PC-3 (cell line): Measurements from ENCODE around the gene GDF7. TPM values are rescaled to one million over a fixed set of nuclear protein-coding genes. Genes with fewer than 3 reads are reported as not detected.
"Not testable (repeated sequence)": the region's sequence is repeated elsewhere in the genome, so short reads cannot be mapped to it uniquely, and the experiment has no call there.

Source experiments
- ATAC-seq: fragments of 200-7000 bp; cut with Tn5 transposase; 2 replicates; pipeline ENCODE4 v1.9.1; 2020; ENCODE audit warnings: mild to moderate bottlenecking, moderate library complexity
- BruUV-seq: library from RNA; stranded (reverse); fragments of 400-500 nt; replicated peaks from 2 replicates; lab custom pipeline; 2021; lab: Mats Ljungman, UMichigan
- CTCF ChIA-PET: fragments of 300-600 bp; sonication (Branson Sonifier 250); formaldehyde crosslinking; loops from one replicate; lab custom pipeline; 2022; ENCODE audit warnings: antibody characterized with exemption; lab: Charles Lee
- POLR2A ChIA-PET: fragments of 300-600 bp; sonication (Branson Sonifier 250); formaldehyde crosslinking; loops from one replicate; lab custom pipeline; 2022; ENCODE audit warnings: antibody characterized with exemption; ENCODE audit not compliant: unreplicated experiment; lab: Charles Lee
- DNase-seq: peaks from one replicate; pipeline ENCODE4 v3.0.0-alpha.2; 2015
- H2AFZ ChIP-seq: fragments of 300-600 bp; sonication (generic); 2 replicates; pipeline ENCODE4 v1.6.0; 2016; ENCODE audit warnings: antibody characterized with exemption, low read length
- H3F3A ChIP-seq: fragments of 300-600 bp; sonication (generic); one replicate; pipeline ENCODE4 v1.6.0; 2017; ENCODE audit warnings: antibody characterized with exemption, low read length, control low read depth, mild to moderate bottlenecking; ENCODE audit not compliant: unreplicated experiment
- H3K27ac ChIP-seq: fragments of 300-600 bp; sonication (generic); 2 replicates; pipeline ENCODE4 v1.5.1; 2016; ENCODE audit warnings: mild to moderate bottlenecking, low read length
- H3K27me3 ChIP-seq: fragments of 300-600 bp; sonication (generic); 2 replicates; pipeline ENCODE4 v1.6.1; 2016; ENCODE audit warnings: low read length, mixed read lengths
- H3K36me3 ChIP-seq: fragments of 300-600 bp; sonication (generic); 2 replicates; pipeline ENCODE4 v1.6.1; 2016; ENCODE audit warnings: low read depth, mixed run types, low read length, mixed read lengths
- H3K4me1 ChIP-seq: fragments of 300-600 bp; sonication (generic); 2 replicates; pipeline ENCODE4 v1.5.1; 2016; ENCODE audit warnings: low read length; ENCODE audit not compliant: insufficient read depth
- H3K4me2 ChIP-seq: fragments of 300-600 bp; sonication (generic); 2 replicates; pipeline ENCODE4 v1.6.0; 2016; ENCODE audit warnings: low read length
- H3K4me3 ChIP-seq: fragments of 300-600 bp; sonication (generic); 2 replicates; pipeline ENCODE4 v1.5.1; 2016; ENCODE audit warnings: mild to moderate bottlenecking, low read length, mixed read lengths
- H3K79me2 ChIP-seq: fragments of 300-600 bp; sonication (generic); 2 replicates; pipeline ENCODE4 v1.6.1; 2017; ENCODE audit warnings: low read length, mixed read lengths
- H3K9ac ChIP-seq: fragments of 300-600 bp; sonication (generic); 2 replicates; pipeline ENCODE4 v1.6.0; 2016; ENCODE audit warnings: mild to moderate bottlenecking, low read length
- H3K9me2 ChIP-seq: fragments of 300-600 bp; sonication (generic); replicated peaks from 2 replicates; pipeline ENCODE4 v1.6.1; 2016; ENCODE audit warnings: mixed run types, low read length, mixed read lengths
- H3K9me3 ChIP-seq: fragments of 300-600 bp; sonication (generic); 2 replicates; pipeline ENCODE4 v1.6.1; 2016; ENCODE audit warnings: low read length, mixed read lengths
- H4K20me1 ChIP-seq: fragments of 300-600 bp; sonication (generic); 2 replicates; pipeline ENCODE4 v1.6.1; 2016; ENCODE audit warnings: low read length, mixed read lengths
- CTCF ChIP-seq: fragments of 300-600 bp; sonication (generic); conservative IDR thresholded peaks from 2 replicates; pipeline ENCODE4 v1.5.1; 2017; ENCODE audit warnings: antibody characterized with exemption, low read depth, mild to moderate bottlenecking, low read length
- EZH2 ChIP-seq: fragments of 300-600 bp; sonication (generic); IDR thresholded peaks from one replicate; pipeline ENCODE4 v1.6.1; 2017; ENCODE audit warnings: antibody characterized with exemption, mild to moderate bottlenecking, low read length; ENCODE audit not compliant: unreplicated experiment
- EZH2phosphoT487 ChIP-seq: fragments of 300-600 bp; sonication (generic); IDR thresholded peaks from 2 replicates; pipeline ENCODE4 v1.6.1; 2018; ENCODE audit warnings: mild to moderate bottlenecking, antibody characterized with exemption, low read length, borderline replicate concordance
- intact Hi-C: fragments of 100-400 bp; cut with micrococcal nuclease; formaldehyde crosslinking; loops from 2 replicates; pipeline ENCODE4 v1.9.0; 2023
- total RNA-seq: library from RNA; depleted of rRNA; stranded (reverse); fragments of >200 nt; gene quantifications from 2 replicates; pipeline ENCODE4 v1.2.3, GENCODE V29; 2014

The GDF7 gene
- total RNA-seq, 1 experiment from 2014 or later: 0.04 TPM

DNA sequence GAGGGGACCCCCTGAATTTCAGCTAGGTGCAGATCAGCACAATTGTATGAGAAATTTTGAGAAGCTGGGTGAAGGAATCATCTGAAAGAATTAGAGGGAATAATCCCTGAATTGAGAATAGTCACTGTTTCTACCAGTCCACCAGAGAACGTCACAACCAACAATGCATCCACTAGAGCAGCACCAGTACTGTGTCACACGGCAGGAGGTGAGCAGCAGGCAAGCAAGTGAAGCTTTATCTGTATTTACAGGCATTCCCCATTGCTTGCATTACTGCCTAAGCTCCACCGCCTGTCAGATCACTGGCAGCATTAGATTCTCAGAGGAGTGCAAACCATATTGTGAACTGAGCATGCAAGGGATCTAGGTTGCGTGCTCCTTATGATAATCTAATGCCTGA lies 40.7 kb downstream of the GDF7 start:
- peaks cover 41% of the 10 kb centered on the region for H3K27me3 ChIP-seq
- H2AFZ ChIP-seq: no peak overlapping the region
- ChIA-PET POLR2A (no interaction called here), CTCF (no interaction called here)
- no peaks in the 10 kb centered on the region for H3F3A ChIP-seq
- H3K4me3 ChIP-seq: no peak overlapping the region
- TF ChIP-seq CTCF: no peak
- no peak for TF ChIP-seq EZH2phosphoT487
- no peak for TF ChIP-seq EZH2
- H3K27ac ChIP-seq: no peak overlapping the region
- no peaks in the 10 kb centered on the region for H4K20me1 ChIP-seq
- no peaks in the 10 kb centered on the region for H3K36me3 ChIP-seq
- no TSS peak for BruUV-seq
- intact Hi-C loops: no loop called here
- H3K9me2 ChIP-seq: no peaks in the 10 kb centered on the region
- no peak for ATAC-seq
- no peaks in the 10 kb centered on the region for H3K4me1 ChIP-seq
- no peaks in the 10 kb centered on the region for H3K9me3 ChIP-seq
- H3K9ac ChIP-seq: no peak overlapping the region
- H3K79me2 ChIP-seq: no peaks in the 10 kb centered on the region
- DNase-seq: no peak
- no peak overlapping the region for H3K4me2 ChIP-seq

DNA sequence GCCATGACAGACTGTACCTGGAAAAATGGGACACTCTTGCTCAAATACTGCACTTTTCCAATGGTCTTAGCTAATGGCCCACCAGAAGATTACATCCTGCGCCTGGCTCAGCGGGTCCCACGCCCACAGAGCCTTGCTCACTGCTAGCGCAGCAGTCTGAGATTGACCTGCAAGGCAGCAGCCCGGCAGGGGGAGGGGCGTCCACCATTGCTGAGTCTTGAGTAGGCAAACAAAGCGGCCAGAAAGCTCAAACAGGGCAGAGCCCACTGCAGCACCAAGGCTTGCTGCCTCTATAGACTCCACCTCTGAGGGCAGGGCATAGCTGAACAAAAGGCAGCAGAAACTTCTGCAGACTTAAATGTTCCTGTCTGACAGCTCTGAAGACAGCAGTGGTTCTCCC lies 44.7 kb downstream of the GDF7 start:
- H3K9ac ChIP-seq, DNase-seq, POLR2A ChIA-PET, H3K27ac ChIP-seq, H4K20me1 ChIP-seq, H3K9me3 ChIP-seq, BruUV-seq, H2AFZ ChIP-seq, H3K79me2 ChIP-seq, H3K4me2 ChIP-seq, H3K4me1 ChIP-seq, H3K9me2 ChIP-seq, H3K36me3 ChIP-seq, H3F3A ChIP-seq, H3K4me3 ChIP-seq, intact Hi-C loops, CTCF ChIA-PET, ATAC-seq: not testable (repeated sequence)
- peaks cover 14% of the 10 kb centered on the region for H3K27me3 ChIP-seq

DNA sequence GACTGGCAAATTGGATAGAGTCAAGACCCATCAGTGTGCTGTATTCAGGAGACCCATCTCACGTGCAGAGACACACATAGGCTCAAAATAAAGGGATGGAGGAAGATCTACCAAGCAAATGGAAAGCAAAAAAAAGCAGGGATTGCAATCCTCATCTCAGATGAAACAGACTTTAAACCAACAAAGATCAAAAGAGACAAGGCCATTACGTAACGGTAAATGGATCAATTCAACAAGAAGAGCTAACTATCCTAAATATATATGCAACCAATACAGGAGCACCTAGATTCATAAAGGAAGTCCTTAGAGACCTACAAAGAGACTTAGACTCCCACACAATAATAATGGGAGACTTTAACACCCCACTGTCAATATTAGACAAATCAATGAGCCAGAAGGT lies 46.6 kb downstream of the GDF7 start:
- H3K27ac ChIP-seq, CTCF ChIA-PET, POLR2A ChIA-PET: not testable (repeated sequence)

GRCh38 chr2:20714412-20714811 lies 47.5 kb downstream of the GDF7 start:
- H3K9me3 ChIP-seq, H3K36me3 ChIP-seq, H3K4me3 ChIP-seq, H3K9me2 ChIP-seq, ATAC-seq, POLR2A ChIA-PET, H3K4me1 ChIP-seq, H4K20me1 ChIP-seq, H3F3A ChIP-seq, H3K27me3 ChIP-seq, BruUV-seq, intact Hi-C loops, H3K9ac ChIP-seq, H3K4me2 ChIP-seq, H2AFZ ChIP-seq, H3K79me2 ChIP-seq, DNase-seq, CTCF ChIA-PET, H3K27ac ChIP-seq: not testable (repeated sequence)

More for the DNA sequence above, 46.6 kb downstream of the GDF7 start:
- H3K79me2 ChIP-seq, DNase-seq, H3K4me2 ChIP-seq, H3K9me2 ChIP-seq, H3K36me3 ChIP-seq, BruUV-seq, H3K4me1 ChIP-seq, H4K20me1 ChIP-seq, H2AFZ ChIP-seq, ATAC-seq, H3K27me3 ChIP-seq, intact Hi-C loops, H3K9ac ChIP-seq, H3K9me3 ChIP-seq, H3F3A ChIP-seq, H3K4me3 ChIP-seq: not testable (repeated sequence)

DNA sequence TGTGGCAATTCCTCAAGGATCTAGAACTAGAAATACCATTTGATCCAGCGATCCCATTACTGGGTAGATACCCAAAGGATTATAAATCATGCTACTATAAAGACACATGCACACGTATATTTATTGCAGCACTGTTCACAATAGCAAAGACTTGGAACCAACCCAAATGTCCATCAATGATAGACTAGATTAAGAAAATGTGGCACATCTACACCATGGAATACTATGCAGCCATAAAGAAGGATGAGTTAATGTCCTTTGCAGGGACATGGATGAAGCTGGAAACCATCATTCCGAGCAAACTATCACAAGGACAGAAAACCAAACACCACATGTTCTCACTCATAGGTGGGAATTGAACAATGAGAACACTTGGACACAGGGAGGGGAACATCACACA lies 49.2 kb downstream of the GDF7 start:
- H3K9me3 ChIP-seq, H3K79me2 ChIP-seq, intact Hi-C loops, POLR2A ChIA-PET, H3K27ac ChIP-seq, H2AFZ ChIP-seq, H3F3A ChIP-seq, H3K4me1 ChIP-seq, H3K27me3 ChIP-seq, H3K4me2 ChIP-seq, H3K9ac ChIP-seq, BruUV-seq, H3K4me3 ChIP-seq, ATAC-seq, H3K9me2 ChIP-seq, H3K36me3 ChIP-seq, CTCF ChIA-PET, DNase-seq, H4K20me1 ChIP-seq: not testable (repeated sequence)
